Measurements from ENCODE around the gene AKNA.

- TF ChIP-seq POLR2AphosphoS5 (IDR thresholded peaks at IDR 0.05; ENCODE audit: low read depth, low read length) (no peak), FOXP2 (optimal IDR thresholded peaks at IDR 0.05; ENCODE audit: borderline replicate concordance, extremely low read depth, extremely low read length, insufficient read depth) (no peak), TAF1 (IDR thresholded peaks at IDR 0.05; ENCODE audit: borderline replicate concordance, insufficient read depth, low read length) (no peak), REST (IDR thresholded peaks at IDR 0.05; ENCODE audit: insufficient read depth in 1 of 2, low read depth in 2 of 2, low read length in 2 of 2) (no peak)
These were observed 39.9 kb upstream of the AKNA start for GRCh38 chr9:114427644-114428043.

Data from PFSK-1 (cell line).